ENCODE measurements around the gene PFKP. TPM values are rescaled to one million over a fixed set of nuclear protein-coding genes. Genes with fewer than 3 reads are reported as not detected.

The PFKP gene
- total RNA-seq, 1 donor from 2014 or later: 24.2 TPM

- no peak overlapping the region for H3K27ac Mint-ChIP-seq (ENCODE audit: unreplicated experiment)
- H3K36me3 Mint-ChIP-seq (ENCODE audit: unreplicated experiment): no peaks in the 10 kb centered on the region
- peaks cover 3% of the 10 kb centered on the region for H3K27me3 Mint-ChIP-seq (ENCODE audit: unreplicated experiment)
- TF ChIP-seq CTCF (IDR thresholded peaks at IDR 0.05; ENCODE audit: partially characterized antibody, unreplicated experiment): no peak
- DNase-seq: no peak
- H3K4me3 Mint-ChIP-seq (ENCODE audit: unreplicated experiment): no peak overlapping the region
- H3K4me1 Mint-ChIP-seq (ENCODE audit: low read depth, unreplicated experiment): peaks cover 4% of the 10 kb centered on the region
- peaks cover 3% of the 10 kb centered on the region for H3K9me3 Mint-ChIP-seq (ENCODE audit: unreplicated experiment)
These were observed 50.1 kb downstream of the PFKP start for GRCh38 chr10:3117486-3117885.

GRCh38 chr10:3118641-3119091 lies 51.3 kb downstream of the PFKP start:
- Mint-ChIP-seq H3K9me3 (ENCODE audit: unreplicated experiment) (peaks cover 3% of the 10 kb centered on the region), H3K4me1 (ENCODE audit: low read depth, unreplicated experiment) (peaks cover 4% of the 10 kb centered on the region), H3K36me3 (ENCODE audit: unreplicated experiment) (no peaks in the 10 kb centered on the region), H3K27me3 (ENCODE audit: unreplicated experiment) (peaks cover 3% of the 10 kb centered on the region), H3K27ac (ENCODE audit: unreplicated experiment) (no peak overlapping the region), H3K4me3 (ENCODE audit: unreplicated experiment) (no peak overlapping the region)
- TF ChIP-seq CTCF (IDR thresholded peaks at IDR 0.05; ENCODE audit: partially characterized antibody, unreplicated experiment): no peak
- no peak for DNase-seq

- Mint-ChIP-seq H3K36me3 (ENCODE audit: unreplicated experiment) (no peaks in the 10 kb centered on the region), H3K27ac (ENCODE audit: unreplicated experiment) (no peak overlapping the region), H3K4me1 (ENCODE audit: low read depth, unreplicated experiment) (peaks cover 4% of the 10 kb centered on the region), H3K9me3 (ENCODE audit: unreplicated experiment) (peaks cover 3% of the 10 kb centered on the region), H3K4me3 (ENCODE audit: unreplicated experiment) (no peak overlapping the region), H3K27me3 (ENCODE audit: unreplicated experiment) (peaks cover 3% of the 10 kb centered on the region)
- peak; percentile 75 for TF ChIP-seq CTCF (IDR thresholded peaks at IDR 0.05; ENCODE audit: partially characterized antibody, unreplicated experiment)
- peak; percentile 50 for DNase-seq
These were observed 52.6 kb downstream of the PFKP start for GRCh38 chr10:3119796-3120459.

- H3K4me1 Mint-ChIP-seq (ENCODE audit: low read depth, unreplicated experiment): peaks cover 15% of the 10 kb centered on the region
- no peak overlapping the region for H3K27ac Mint-ChIP-seq (ENCODE audit: unreplicated experiment)
- H3K36me3 Mint-ChIP-seq (ENCODE audit: unreplicated experiment): no peaks in the 10 kb centered on the region
These were observed 54.7 kb downstream of the PFKP start for GRCh38 chr10:3122034-3122433.

More at GRCh38 chr10:3122034-3122433, 54.7 kb downstream of the PFKP start:
- Mint-ChIP-seq H3K9me3 (ENCODE audit: unreplicated experiment) (peaks cover 5% of the 10 kb centered on the region), H3K4me3 (ENCODE audit: unreplicated experiment) (no peak overlapping the region), H3K27me3 (ENCODE audit: unreplicated experiment) (peaks cover 4% of the 10 kb centered on the region)
- TF ChIP-seq CTCF (IDR thresholded peaks at IDR 0.05; ENCODE audit: partially characterized antibody, unreplicated experiment): no peak
- no peak for DNase-seq

Data from glutamatergic neuron (in vitro differentiated cells).